ENCODE results near the gene PI4KA.

Gene PI4KA

GRCh38 chr22:20815477-20816050 lies 43.0 kb downstream of the PI4KA start:
- no peak overlapping the region for H3K27ac ChIP-seq
- TF ChIP-seq, protein P1, sequence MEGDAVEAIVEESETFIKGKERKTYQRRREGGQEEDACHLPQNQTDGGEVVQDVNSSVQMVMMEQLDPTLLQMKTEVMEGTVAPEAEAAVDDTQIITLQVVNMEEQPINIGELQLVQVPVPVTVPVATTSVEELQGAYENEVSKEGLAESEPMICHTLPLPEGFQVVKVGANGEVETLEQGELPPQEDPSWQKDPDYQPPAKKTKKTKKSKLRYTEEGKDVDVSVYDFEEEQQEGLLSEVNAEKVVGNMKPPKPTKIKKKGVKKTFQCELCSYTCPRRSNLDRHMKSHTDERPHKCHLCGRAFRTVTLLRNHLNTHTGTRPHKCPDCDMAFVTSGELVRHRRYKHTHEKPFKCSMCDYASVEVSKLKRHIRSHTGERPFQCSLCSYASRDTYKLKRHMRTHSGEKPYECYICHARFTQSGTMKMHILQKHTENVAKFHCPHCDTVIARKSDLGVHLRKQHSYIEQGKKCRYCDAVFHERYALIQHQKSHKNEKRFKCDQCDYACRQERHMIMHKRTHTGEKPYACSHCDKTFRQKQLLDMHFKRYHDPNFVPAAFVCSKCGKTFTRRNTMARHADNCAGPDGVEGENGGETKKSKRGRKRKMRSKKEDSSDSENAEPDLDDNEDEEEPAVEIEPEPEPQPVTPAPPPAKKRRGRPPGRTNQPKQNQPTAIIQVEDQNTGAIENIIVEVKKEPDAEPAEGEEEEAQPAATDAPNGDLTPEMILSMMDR (IDR thresholded peaks at IDR 0.05): no peak
- no peak for TF ChIP-seq ZFX (IDR thresholded peaks at IDR 0.05; ENCODE audit: borderline replicate concordance)

- TF ChIP-seq ZFX (IDR thresholded peaks at IDR 0.05; ENCODE audit: borderline replicate concordance): no peak
- TF ChIP-seq, protein P1 (IDR thresholded peaks at IDR 0.05): no peak
- no peak overlapping the region for H3K27ac ChIP-seq
Observed at GRCh38 chr22:20814221-20814808, 44.3 kb downstream of the PI4KA start.

GRCh38 chr22:20813056-20813455 lies 45.6 kb downstream of the PI4KA start:
- no peak for TF ChIP-seq ZFX (IDR thresholded peaks at IDR 0.05; ENCODE audit: borderline replicate concordance)
- TF ChIP-seq, protein P1 (IDR thresholded peaks at IDR 0.05): no peak
- no peak overlapping the region for H3K27ac ChIP-seq

GRCh38 chr22:20811971-20812660 lies 46.5 kb downstream of the PI4KA start:
- TF ChIP-seq, protein P1 (IDR thresholded peaks at IDR 0.05): no peak
- TF ChIP-seq ZFX (IDR thresholded peaks at IDR 0.05; ENCODE audit: borderline replicate concordance): no peak
- no peak overlapping the region for H3K27ac ChIP-seq

DNA sequence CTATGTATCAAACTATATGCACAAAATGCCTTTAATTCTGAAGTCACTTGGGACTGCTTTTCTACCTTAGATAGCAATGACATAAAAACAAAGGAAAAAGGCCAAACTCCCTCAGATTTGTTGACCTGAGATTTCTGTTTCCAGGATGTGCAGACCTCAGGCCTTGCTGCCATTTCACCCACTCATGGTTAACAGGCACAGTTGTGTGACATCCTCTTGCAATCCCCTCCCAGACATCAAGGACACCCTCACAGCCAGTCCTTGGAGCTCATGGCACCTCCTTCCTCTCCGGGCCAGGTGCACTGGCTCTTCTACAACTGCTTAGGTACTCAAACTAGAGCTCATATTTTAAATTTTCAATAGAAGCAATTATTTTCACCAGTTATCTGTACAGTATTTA lies 47.4 kb downstream of the PI4KA start:
- TF ChIP-seq, protein P1 (IDR thresholded peaks at IDR 0.05): no peak
- TF ChIP-seq ZFX (IDR thresholded peaks at IDR 0.05; ENCODE audit: borderline replicate concordance): no peak
- no peak overlapping the region for H3K27ac ChIP-seq

- H3K27ac ChIP-seq: no peak overlapping the region
- TF ChIP-seq, protein P1 (IDR thresholded peaks at IDR 0.05): no peak
- TF ChIP-seq ZFX (IDR thresholded peaks at IDR 0.05; ENCODE audit: borderline replicate concordance): no peak
Observed at GRCh38 chr22:20810645-20811044, 48.0 kb downstream of the PI4KA start.
